Astrocyte of the spinal cord (primary cell): ENCODE results near the gene EIF3M.

Source experiments
- DNase-seq: peaks from one replicate; pipeline ENCODE4 v3.0.0; 2011; ENCODE audit warnings: low read depth, low spot score
- H3K4me3 ChIP-seq: 2 replicates; pipeline ENCODE4 v1.5.1; 2011; ENCODE audit warnings: low read depth, mild to moderate bottlenecking, low read length, moderate library complexity
- in situ Hi-C: cut with HindIII; loops from 2 replicates; pipeline ENCODE4 v1.10.0; 2017; ENCODE audit warnings: low sequenced_read_pairs
- TF ChIP-seq, protein P1 (sequence below): IDR thresholded peaks from 2 replicates; pipeline ENCODE4 v1.5.1; 2012; ENCODE audit warnings: low read depth, mild to moderate bottlenecking, low read length, inconsistent platforms

EIF3M gene

DNA sequence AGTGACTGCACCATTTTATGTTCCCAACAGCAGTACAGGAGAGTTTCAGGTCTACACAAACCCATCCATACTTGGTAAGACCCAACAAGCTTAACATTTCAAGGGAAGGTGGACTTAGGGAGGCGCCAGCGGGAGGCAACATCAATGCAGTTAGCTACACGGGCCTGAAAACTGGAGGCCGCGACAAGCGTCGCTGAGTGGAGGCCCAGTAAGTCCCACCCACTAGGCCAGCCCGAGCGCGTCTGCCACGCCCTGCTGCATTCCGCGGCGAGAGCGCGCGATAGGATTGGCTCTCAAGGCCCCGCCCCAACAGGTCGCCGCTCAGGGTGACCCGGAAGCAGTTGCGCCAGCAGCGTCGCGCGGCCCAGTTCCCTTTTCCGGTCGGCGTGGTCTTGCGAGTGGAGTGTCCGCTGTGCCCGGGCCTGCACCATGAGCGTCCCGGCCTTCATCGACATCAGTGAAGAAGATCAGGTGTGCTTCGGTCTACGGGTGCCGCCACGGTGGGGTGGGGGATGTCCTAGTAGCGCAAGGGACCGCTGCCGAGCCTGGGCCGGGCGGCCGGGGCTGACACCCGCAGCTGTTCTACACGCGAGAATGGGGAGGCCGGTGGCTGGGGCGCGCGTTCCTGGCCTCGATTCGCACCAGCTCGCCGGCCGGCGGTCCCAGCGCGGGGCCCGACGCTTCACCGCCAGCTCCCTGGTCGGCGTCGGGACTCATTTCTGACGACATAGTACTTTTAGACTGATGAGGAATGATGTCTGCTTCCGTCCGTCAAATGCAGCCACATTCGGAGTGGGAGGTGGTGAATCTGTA lies at the start of gene EIF3M:
EIF3M (plus strand) TSS at position 373 of the 813 bp plus-strand sequence; CDS start at position 430, 57 bp downstream.
- peak; percentile 96 for DNase-seq
- in situ Hi-C loops, result no loop called here
- H3K4me3 ChIP-seq, result peak within 1 kb of the TSS; percentile 77
- TF ChIP-seq, protein P1, sequence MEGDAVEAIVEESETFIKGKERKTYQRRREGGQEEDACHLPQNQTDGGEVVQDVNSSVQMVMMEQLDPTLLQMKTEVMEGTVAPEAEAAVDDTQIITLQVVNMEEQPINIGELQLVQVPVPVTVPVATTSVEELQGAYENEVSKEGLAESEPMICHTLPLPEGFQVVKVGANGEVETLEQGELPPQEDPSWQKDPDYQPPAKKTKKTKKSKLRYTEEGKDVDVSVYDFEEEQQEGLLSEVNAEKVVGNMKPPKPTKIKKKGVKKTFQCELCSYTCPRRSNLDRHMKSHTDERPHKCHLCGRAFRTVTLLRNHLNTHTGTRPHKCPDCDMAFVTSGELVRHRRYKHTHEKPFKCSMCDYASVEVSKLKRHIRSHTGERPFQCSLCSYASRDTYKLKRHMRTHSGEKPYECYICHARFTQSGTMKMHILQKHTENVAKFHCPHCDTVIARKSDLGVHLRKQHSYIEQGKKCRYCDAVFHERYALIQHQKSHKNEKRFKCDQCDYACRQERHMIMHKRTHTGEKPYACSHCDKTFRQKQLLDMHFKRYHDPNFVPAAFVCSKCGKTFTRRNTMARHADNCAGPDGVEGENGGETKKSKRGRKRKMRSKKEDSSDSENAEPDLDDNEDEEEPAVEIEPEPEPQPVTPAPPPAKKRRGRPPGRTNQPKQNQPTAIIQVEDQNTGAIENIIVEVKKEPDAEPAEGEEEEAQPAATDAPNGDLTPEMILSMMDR, result no peak

DNA sequence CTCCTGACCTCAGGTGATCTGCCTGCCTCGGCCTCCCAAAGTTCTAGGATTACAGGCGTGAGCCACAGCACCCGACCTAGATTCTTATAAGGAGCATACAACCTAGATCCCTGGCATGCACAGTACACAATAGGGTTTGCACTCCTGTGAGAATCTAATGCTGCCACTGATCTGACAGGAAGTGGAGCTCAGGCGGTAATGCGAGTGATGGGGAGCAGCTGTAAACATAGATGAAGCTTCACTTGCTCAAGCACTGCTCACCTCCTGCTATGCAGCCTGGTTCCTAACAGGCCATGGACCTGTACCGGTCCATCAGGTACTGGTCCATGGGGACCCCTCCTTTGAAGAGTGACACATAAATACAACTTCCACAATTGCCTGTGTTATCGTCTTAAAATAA lies 44.8 kb upstream of the EIF3M start:
- DNase-seq, result no peak
- H3K4me3 ChIP-seq, result no peak overlapping the region
- TF ChIP-seq, protein P1, result no peak
- in situ Hi-C loops, result no loop called here

DNA sequence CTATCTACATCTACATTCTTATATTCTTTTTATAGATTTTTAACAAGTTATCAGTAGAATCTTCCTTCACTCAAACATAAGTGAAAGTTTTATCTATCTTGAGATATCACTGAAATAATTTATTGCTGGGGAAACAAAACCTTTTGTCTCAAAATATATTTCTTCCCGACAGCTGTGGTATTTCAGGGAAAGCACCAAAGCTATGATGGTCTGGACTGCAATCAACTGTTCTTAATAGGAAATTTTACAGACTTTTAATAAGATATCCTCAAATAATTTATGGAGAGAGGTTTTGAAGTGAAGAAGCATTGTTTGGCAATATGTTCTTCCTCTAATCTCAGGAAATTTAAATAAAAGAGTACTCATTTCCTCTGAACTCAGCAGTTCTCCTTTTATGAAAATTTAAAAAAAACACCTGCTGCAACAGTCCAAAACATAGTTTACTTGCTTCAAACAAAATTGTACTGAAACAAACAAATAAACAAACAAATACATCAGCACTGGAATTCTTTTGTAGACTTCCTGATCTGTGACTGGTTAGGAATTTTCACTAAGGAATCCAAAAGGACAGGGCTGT lies 33.9 kb upstream of the EIF3M start:
- H3K4me3 ChIP-seq, result no peak overlapping the region
- DNase-seq, result no peak
- TF ChIP-seq, protein P1, result no peak
- in situ Hi-C loops, result no loop called here

DNA sequence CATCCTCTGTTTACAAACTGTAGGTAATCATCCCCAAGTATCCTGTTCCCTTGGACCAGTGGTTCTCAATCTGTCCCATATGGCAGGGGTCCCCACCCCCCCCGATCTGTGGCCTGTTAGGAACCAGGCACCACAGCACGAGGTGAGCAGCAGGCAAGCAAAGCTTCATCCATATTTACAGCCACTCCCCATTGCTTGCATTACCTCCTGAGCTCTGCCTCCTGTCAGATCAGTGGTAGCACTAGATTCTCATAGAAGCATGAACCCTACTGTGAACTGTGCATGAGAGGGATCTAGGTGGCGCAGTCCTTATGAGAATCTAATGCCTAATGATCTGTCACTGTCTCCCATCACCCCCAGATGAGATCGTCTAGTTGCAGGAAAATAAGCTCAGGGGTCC lies 33.4 kb upstream of the EIF3M start:
- H3K4me3 ChIP-seq, result no peak overlapping the region
- no peak for DNase-seq
- TF ChIP-seq, protein P1, result no peak
- in situ Hi-C loops, result no loop called here

DNA sequence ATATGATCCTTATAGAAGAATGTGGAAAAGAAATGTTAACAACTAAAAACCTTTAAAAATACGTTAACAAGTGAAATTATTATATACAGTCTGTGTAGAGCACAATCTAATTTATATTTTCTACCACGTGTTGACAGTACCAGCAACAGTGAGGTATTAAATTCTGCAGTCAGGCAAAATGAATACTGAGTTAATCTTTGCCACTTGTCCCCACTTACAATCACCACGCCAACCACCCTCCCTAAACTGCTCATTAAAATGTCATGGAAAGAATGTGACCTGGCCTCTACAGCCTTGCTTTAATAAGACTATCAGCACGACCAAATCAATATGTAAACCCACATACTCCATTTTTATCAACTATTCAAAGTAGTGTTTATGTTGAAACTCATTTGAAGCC lies 28.5 kb upstream of the EIF3M start:
- DNase-seq, result no peak
- H3K4me3 ChIP-seq, result no peak overlapping the region
- TF ChIP-seq, protein P1, result no peak
- in situ Hi-C loops, result no loop called here

DNA sequence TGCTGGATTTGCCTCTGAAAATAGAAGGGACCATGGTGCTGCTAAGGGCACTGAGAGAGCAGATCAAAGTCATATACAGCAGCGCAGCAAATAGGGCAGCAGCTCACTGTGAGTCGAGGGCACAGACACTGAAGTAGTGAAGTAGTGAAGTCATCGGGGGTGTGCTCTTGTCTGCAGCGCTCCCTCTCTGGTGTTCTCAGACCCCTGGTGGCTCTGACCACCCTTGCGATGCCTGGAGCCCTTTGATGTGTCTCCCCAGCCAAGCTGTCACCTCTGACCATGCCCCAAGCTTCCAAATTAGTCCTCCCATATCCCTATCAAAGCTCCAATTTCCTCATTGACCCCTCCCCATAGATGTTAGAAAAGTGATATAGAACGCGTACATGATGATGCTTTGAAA lies 27.7 kb upstream of the EIF3M start:
- no peak for DNase-seq
- in situ Hi-C loops, result no loop called here
- TF ChIP-seq, protein P1, result no peak
- no peak overlapping the region for H3K4me3 ChIP-seq
